ENCODE data around the gene FGFRL1. TPM values are rescaled to one million over a fixed set of nuclear protein-coding genes. Genes with fewer than 3 reads are reported as not detected.

FGFRL1 gene, protein sequence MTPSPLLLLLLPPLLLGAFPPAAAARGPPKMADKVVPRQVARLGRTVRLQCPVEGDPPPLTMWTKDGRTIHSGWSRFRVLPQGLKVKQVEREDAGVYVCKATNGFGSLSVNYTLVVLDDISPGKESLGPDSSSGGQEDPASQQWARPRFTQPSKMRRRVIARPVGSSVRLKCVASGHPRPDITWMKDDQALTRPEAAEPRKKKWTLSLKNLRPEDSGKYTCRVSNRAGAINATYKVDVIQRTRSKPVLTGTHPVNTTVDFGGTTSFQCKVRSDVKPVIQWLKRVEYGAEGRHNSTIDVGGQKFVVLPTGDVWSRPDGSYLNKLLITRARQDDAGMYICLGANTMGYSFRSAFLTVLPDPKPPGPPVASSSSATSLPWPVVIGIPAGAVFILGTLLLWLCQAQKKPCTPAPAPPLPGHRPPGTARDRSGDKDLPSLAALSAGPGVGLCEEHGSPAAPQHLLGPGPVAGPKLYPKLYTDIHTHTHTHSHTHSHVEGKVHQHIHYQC
- total RNA-seq (2014; rRNA removed; shearing (Covaris generic)) (58.7 and 64.9 TPM in 2 replicates), polyA plus RNA-seq (2016; fragmentation: Nextera tagmentation; extraction: Ambion mirVana) (10.8 and 11.1 TPM in 2 replicates)

DNA sequence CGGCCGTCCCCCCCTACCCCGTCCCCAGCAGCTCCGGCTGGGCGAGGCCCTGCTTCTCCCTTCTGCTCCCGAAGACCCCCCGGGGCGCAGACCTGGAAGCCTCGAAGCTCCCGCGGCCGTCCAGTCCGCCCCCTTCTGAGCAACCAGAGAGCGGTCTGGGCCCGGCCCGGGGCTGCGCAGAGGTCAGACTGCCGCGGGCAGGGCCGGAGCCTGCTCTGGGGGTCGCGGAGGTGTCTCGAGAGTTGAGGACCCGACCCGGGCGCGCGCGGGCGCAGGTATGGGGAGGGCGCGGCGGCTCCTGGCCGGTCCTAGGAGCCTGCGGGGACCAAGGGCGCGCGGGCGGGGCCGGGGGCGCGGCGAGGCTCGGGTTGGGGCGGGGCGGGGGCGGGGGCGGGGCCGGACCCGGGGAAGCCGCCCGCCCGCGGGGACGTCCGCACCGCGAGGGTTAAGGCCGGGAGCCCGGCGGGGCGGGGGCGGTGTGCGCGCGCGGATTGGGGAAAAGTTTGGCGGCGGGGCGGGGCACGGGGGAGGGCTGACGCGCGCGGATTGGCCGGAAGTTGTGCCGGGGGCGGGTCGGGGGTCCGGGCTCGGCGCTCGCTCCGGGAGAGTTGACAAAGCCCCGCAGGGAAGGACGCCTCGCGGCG lies at the start of gene FGFRL1:
FGFRL1 (plus strand) TSS at position 605 of the 644 bp plus-strand sequence. CDS start 860 bp downstream, outside the sequence.
- peak within 1 kb of the TSS; percentile 63 for H3K27ac ChIP-seq
- peak within 1 kb of the TSS; percentile 76 for H3K9ac ChIP-seq

DNA sequence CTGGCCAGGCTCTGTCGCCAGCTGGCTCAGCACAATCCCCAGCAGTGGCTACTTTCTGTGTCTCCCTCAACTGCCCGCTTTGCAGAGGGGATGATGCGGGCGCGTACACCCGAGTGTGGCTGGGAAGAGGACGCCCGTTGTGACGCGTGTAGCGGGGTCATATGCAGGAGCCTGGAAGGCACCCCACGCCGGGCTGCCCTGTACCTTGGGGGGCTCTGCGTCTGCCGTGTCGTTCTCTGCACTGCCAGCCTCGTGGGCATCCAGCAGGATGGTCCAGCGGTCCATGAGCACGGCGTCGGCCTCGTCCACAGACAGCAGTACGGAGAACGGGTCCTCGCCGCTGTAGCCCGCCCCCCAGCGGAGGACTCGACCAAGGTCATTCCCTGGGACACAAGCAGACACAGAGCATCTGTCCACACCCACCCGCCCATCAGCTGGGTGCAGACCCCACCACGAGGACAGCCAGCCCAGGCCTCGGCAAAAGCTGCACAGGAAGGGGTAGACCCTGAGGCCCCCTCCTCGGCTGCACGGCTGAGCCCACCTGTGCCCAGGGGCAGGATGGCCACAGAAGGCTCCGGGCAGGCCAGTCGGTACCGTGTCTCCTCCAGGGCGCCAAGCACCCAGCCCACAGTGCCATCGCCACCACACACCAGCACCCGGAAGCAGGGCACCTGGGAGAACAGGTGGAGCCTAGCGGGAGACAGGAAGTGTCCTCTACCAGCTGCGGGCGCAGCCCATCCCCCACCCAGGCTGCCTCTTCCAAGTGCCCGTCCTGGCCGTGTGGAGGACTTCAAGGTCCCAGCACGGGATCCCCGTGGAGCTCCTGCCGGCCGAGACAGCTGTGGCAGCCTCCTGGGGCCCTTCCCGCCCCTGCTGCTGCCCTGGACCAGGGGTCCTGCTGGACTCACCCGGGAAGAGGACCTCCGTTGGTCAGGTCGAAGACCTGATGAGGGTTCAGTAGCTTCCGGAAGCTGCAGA lies 48.9 kb upstream of the FGFRL1 start:
- Histone ChIP-seq H3K9me3 (ENCODE audit: low read depth) (no peaks in the 10 kb centered on the region), H2AFZ (no peak overlapping the region), H3K4me1 (ENCODE audit: insufficient read depth) (no peaks in the 10 kb centered on the region), H3K4me3 (no peak overlapping the region), H3K4me2 (ENCODE audit: unreplicated experiment) (no peak overlapping the region), H3K27ac (no peak overlapping the region), H3K27me3 (replicated peaks; ENCODE audit: insufficient read depth) (no peaks in the 10 kb centered on the region), H4K20me1 (ENCODE audit: insufficient read depth) (no peaks in the 10 kb centered on the region), H3K9ac (no peak overlapping the region), H3F3A (ENCODE audit: insufficient read depth) (no peaks in the 10 kb centered on the region), H3K9me2 (ENCODE audit: insufficient read depth) (no peaks in the 10 kb centered on the region), H3K79me2 (ENCODE audit: insufficient read depth) (no peaks in the 10 kb centered on the region), H3K36me3 (ENCODE audit: low read depth) (no peaks in the 10 kb centered on the region)
- no peak for TF ChIP-seq EZH2 (IDR thresholded peaks at IDR 0.05; ENCODE audit: insufficient read depth, poor library complexity, severe bottlenecking)
- no peak for TF ChIP-seq EZH2phosphoT487 (IDR thresholded peaks at IDR 0.05; ENCODE audit: insufficient read depth, low read depth)
- in situ Hi-C loops (cut with MboI) = no loop called here
- 92 to 94% methylated on average over 47 to 52 of the region's 54 CpGs for WGBS, 2 experiments (ENCODE audit: low coverage in 1 of 2, low lambda C conversion rate in 2 of 2, missing lambda C conversion rate in 2 of 2)
- DNase-seq = no peak

More for the DNA sequence above, at the start of gene FGFRL1:
- TF ChIP-seq EZH2phosphoT487 (IDR thresholded peaks at IDR 0.05; ENCODE audit: insufficient read depth, low read depth) (no peak), EZH2 (IDR thresholded peaks at IDR 0.05; ENCODE audit: insufficient read depth, poor library complexity, severe bottlenecking) (no peak)
- H3K4me3 ChIP-seq = peak within 1 kb of the TSS; percentile 77
- no peaks in the 10 kb centered on the region for H4K20me1 ChIP-seq (ENCODE audit: insufficient read depth)
- 1 to 2% methylated on average over 23 to 39 of the region's 89 CpGs for WGBS, 2 experiments (ENCODE audit: low coverage in 1 of 2, low lambda C conversion rate in 2 of 2, missing lambda C conversion rate in 2 of 2)
- H3K9me2 ChIP-seq (ENCODE audit: insufficient read depth) = no peaks in the 10 kb centered on the region
- no peaks in the 10 kb centered on the region for H3K36me3 ChIP-seq (ENCODE audit: low read depth)
- DNase-seq = peak; percentile 96
- H2AFZ ChIP-seq = peak within 1 kb of the TSS; percentile 72
- in situ Hi-C loops (cut with MboI) = no loop called here
- H3K79me2 ChIP-seq (ENCODE audit: insufficient read depth) = no peaks in the 10 kb centered on the region
- H3K9me3 ChIP-seq (ENCODE audit: low read depth) = no peaks in the 10 kb centered on the region
- H3F3A ChIP-seq (ENCODE audit: insufficient read depth) = no peaks in the 10 kb centered on the region
- H3K4me2 ChIP-seq (ENCODE audit: unreplicated experiment) = peak within 1 kb of the TSS; percentile 76
- H3K4me1 ChIP-seq (ENCODE audit: insufficient read depth) = 0 out of 2 replicates have a peak, but pooled peaks cover 3% of the 10 kb centered on the region
- H3K27me3 ChIP-seq (replicated peaks; ENCODE audit: insufficient read depth) = peaks cover 5% of the 10 kb centered on the region

DNA sequence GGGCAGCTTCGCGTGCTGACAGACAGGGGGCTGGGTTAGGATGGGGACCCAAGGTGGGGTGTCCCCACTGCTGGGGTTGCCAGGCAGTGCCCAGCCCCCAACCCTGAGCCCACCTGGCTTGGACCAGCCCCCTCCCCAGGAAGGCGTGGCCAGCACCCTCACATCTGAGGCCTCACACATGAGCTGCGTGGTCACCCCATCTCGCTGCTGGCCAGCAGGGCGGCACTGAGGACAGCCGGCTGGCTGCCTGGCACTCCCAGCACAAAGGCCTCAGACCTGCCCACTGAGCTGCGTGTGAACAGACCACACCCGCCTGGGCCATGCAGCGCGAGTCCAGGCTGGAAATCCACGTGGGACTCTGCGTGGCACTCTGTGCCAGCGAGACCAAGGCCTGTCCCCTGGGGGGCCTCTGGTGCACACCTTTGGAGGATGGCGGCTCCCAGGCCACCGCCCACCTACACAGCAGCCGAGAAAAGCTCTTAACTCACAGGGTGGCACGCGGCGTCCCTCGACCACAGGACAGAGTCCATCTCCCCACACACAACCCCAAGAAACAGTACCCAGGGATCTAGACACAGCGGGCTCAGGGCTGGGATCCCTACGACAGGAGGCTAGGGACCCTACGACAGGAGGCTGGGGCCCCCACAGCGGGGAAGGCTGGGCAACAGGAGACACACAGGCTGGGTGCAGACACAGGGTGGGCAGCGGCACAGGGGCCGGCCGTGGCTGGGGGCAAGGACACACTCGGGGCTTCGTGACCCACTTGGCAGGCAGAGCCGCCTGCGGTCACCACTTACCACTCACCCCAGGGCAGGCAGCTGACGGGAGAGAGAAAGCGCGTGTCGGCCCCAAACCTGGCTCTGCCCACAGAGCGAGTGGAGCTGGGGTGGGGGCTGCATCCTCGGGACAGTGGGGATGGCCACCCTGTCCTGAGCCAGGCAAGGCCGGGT lies 47.9 kb upstream of the FGFRL1 start:
- in situ Hi-C loops (cut with MboI) = no loop called here
- no peak overlapping the region for H3K27ac ChIP-seq
- no peaks in the 10 kb centered on the region for H4K20me1 ChIP-seq (ENCODE audit: insufficient read depth)
- H3K4me1 ChIP-seq (ENCODE audit: insufficient read depth) = no peaks in the 10 kb centered on the region
- no peaks in the 10 kb centered on the region for H3K79me2 ChIP-seq (ENCODE audit: insufficient read depth)
- no peaks in the 10 kb centered on the region for H3F3A ChIP-seq (ENCODE audit: insufficient read depth)
- H3K27me3 ChIP-seq (replicated peaks; ENCODE audit: insufficient read depth) = no peaks in the 10 kb centered on the region
- no peaks in the 10 kb centered on the region for H3K9me3 ChIP-seq (ENCODE audit: low read depth)
- DNase-seq = no peak
- 95 to 96% methylated on average over 38 to 39 of the region's 39 CpGs for WGBS, 2 experiments (ENCODE audit: low coverage in 1 of 2, low lambda C conversion rate in 2 of 2, missing lambda C conversion rate in 2 of 2)
- no peaks in the 10 kb centered on the region for H3K9me2 ChIP-seq (ENCODE audit: insufficient read depth)
- no peaks in the 10 kb centered on the region for H3K36me3 ChIP-seq (ENCODE audit: low read depth)
- no peak overlapping the region for H3K4me3 ChIP-seq
- no peak overlapping the region for H2AFZ ChIP-seq
- no peak overlapping the region for H3K9ac ChIP-seq
- H3K4me2 ChIP-seq (ENCODE audit: unreplicated experiment) = no peak overlapping the region
- TF ChIP-seq EZH2phosphoT487 (IDR thresholded peaks at IDR 0.05; ENCODE audit: insufficient read depth, low read depth) (no peak), EZH2 (IDR thresholded peaks at IDR 0.05; ENCODE audit: insufficient read depth, poor library complexity, severe bottlenecking) (no peak)

All from GM23248 (cell line).